SU-DHL-6 (cell line): ENCODE data around the gene IGSF6.

Experiments
- H2AFZ ChIP-seq: fragments of 200-600 bp; sonication (generic); 2 replicates; pipeline ENCODE4 v1.6.1; 2014; ENCODE audit warnings: low read depth, mild to moderate bottlenecking, moderate library complexity, mixed read lengths, antibody characterized with exemption, low read length; ENCODE audit not compliant: severe bottlenecking
- H3F3A ChIP-seq: fragments of 200-600 bp; shearing (Covaris generic); 2 replicates; pipeline ENCODE4 v1.6.0; 2016; ENCODE audit warnings: antibody characterized with exemption, mild to moderate bottlenecking; ENCODE audit not compliant: insufficient read depth
- H3K27ac ChIP-seq: fragments of 200-600 bp; sonication (generic); 2 replicates; pipeline ENCODE4 v1.5.1; 2016; ENCODE audit warnings: low read depth, mild to moderate bottlenecking, low read length, moderate library complexity, mixed read lengths
- H3K27me3 ChIP-seq: fragments of 200-600 bp; sonication (generic), shearing (Covaris generic); 2 replicates; pipeline ENCODE4 v1.6.0; 2014; ENCODE audit warnings: mild to moderate bottlenecking, low read length
- H3K36me3 ChIP-seq: fragments of 200-600 bp; sonication (generic); 2 replicates; pipeline ENCODE4 v1.6.1; 2014; ENCODE audit warnings: mild to moderate bottlenecking, low read length, mixed read lengths
- H3K4me2 ChIP-seq: fragments of 300-600, 200-600 bp; shearing (Covaris generic), sonication (generic); 2 replicates; pipeline ENCODE4 v1.6.0; 2014; ENCODE audit warnings: low read length, low read depth, mild to moderate bottlenecking; ENCODE audit not compliant: poor library complexity, severe bottlenecking
- H3K4me3 ChIP-seq: fragments of 200-600 bp; sonication (generic); 2 replicates; pipeline ENCODE4 v1.5.1; 2014; ENCODE audit warnings: antibody characterized with exemption, low read length, mild to moderate bottlenecking, mixed read lengths; ENCODE audit not compliant: insufficient read depth, poor library complexity, severe bottlenecking
- H3K79me2 ChIP-seq: fragments of 200-600 bp; sonication (generic); 2 replicates; pipeline ENCODE4 v1.6.1; 2014; ENCODE audit warnings: mild to moderate bottlenecking, low read length, moderate library complexity; ENCODE audit not compliant: insufficient read depth
- H3K9ac ChIP-seq: fragments of 200-600 bp; sonication (generic); 2 replicates; pipeline ENCODE4 v1.7.0; 2014; ENCODE audit warnings: mild to moderate bottlenecking, low read length
- H3K9me2 ChIP-seq: fragments of 200-600 bp; sonication (generic); replicated peaks from 2 replicates; pipeline ENCODE4 v1.6.1; 2014; ENCODE audit warnings: low read length; ENCODE audit not compliant: insufficient read depth
- H3K9me3 ChIP-seq: fragments of 200-600 bp; sonication (generic); 2 replicates; pipeline ENCODE4 v1.6.1; 2014; ENCODE audit warnings: low read length, mixed read lengths; ENCODE audit not compliant: insufficient read depth
- H4K20me1 ChIP-seq: fragments of 200-600 bp; sonication (generic); 2 replicates; pipeline ENCODE4 v1.6.1; 2014; ENCODE audit warnings: low read depth, mild to moderate bottlenecking, antibody characterized with exemption, low read length, moderate library complexity, mixed read lengths
- EZH2phosphoT487 ChIP-seq: fragments of 200-600 bp; sonication (generic), shearing (Covaris generic); conservative IDR thresholded peaks from 2 replicates; pipeline ENCODE4 v1.6.1; 2018; ENCODE audit warnings: mild to moderate bottlenecking, antibody characterized with exemption, low read length, moderate library complexity, mixed read lengths
- TF ChIP-seq, protein P1 (sequence below): fragments of 200-600 bp; sonication (generic); IDR thresholded peaks from one replicate; pipeline ENCODE4 v1.5.1; 2017; ENCODE audit warnings: antibody characterized with exemption, mild to moderate bottlenecking, low read length, moderate library complexity; ENCODE audit not compliant: insufficient read depth, poor library complexity, severe bottlenecking

The IGSF6 gene

DNA sequence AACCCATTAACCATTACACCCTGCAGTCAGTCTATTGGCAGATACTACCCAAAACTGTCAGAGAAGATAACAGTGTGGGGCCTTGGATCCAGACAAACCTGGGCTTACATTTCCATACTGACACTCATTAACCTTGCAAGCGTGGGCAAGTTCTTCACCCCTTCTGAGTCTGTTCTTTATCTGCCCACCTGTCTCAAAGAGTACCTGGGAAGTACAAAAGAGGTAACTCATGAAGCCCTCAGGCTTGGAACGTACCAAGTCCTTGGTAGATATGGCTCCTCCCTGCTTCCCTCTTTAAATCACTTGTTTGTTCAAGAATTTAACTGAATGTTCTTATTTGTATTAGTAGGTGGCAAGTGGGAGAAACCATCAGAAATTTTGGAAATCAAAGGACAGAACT is 2.5 kb upstream of the IGSF6 start:
- Histone ChIP-seq H3K36me3 (no peaks in the 10 kb centered on the region), H4K20me1 (no peaks in the 10 kb centered on the region), H3K27me3 (no peaks in the 10 kb centered on the region), H3K9ac (no peak overlapping the region), H3K9me3 (no peaks in the 10 kb centered on the region), H3K79me2 (no peaks in the 10 kb centered on the region), H3K4me2 (no peak overlapping the region), H3F3A (peaks cover 21% of the 10 kb centered on the region), H3K27ac (no peak overlapping the region), H3K4me3 (no peak overlapping the region), H3K9me2 (no peaks in the 10 kb centered on the region), H2AFZ (no peak overlapping the region)
- TF ChIP-seq EZH2phosphoT487: no peak
- TF ChIP-seq, protein P1, sequence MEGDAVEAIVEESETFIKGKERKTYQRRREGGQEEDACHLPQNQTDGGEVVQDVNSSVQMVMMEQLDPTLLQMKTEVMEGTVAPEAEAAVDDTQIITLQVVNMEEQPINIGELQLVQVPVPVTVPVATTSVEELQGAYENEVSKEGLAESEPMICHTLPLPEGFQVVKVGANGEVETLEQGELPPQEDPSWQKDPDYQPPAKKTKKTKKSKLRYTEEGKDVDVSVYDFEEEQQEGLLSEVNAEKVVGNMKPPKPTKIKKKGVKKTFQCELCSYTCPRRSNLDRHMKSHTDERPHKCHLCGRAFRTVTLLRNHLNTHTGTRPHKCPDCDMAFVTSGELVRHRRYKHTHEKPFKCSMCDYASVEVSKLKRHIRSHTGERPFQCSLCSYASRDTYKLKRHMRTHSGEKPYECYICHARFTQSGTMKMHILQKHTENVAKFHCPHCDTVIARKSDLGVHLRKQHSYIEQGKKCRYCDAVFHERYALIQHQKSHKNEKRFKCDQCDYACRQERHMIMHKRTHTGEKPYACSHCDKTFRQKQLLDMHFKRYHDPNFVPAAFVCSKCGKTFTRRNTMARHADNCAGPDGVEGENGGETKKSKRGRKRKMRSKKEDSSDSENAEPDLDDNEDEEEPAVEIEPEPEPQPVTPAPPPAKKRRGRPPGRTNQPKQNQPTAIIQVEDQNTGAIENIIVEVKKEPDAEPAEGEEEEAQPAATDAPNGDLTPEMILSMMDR: no peak

DNA sequence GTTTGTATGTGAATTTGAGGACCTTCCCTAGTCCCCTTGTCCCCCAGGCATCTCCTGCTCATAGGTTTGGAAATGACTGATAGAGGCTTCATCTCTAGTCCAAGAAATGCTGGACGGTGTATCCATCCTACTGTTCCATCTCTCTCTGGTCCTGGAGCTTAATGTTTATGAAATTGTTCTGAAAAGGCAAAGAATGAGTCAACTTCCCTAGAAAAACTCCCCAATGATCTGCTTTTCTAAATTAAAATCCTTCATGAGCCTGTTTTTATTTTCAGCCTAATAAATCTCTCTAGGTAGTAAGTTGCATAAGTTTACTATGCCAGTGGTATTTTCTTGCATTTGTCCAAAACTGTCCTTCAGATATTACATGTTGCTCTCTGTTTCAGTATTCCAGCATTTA is 2.1 kb upstream of the IGSF6 start:
- Histone ChIP-seq H3K36me3 (no peaks in the 10 kb centered on the region), H3K27me3 (no peaks in the 10 kb centered on the region), H3K9me2 (no peaks in the 10 kb centered on the region), H3K79me2 (no peaks in the 10 kb centered on the region), H4K20me1 (no peaks in the 10 kb centered on the region), H3K9ac (no peak overlapping the region), H3K4me2 (no peak overlapping the region), H3K9me3 (no peaks in the 10 kb centered on the region), H3K27ac (no peak overlapping the region), H3F3A (peaks cover 21% of the 10 kb centered on the region), H2AFZ (no peak overlapping the region), H3K4me3 (no peak overlapping the region)
- TF ChIP-seq, protein P1: no peak
- no peak for TF ChIP-seq EZH2phosphoT487

DNA sequence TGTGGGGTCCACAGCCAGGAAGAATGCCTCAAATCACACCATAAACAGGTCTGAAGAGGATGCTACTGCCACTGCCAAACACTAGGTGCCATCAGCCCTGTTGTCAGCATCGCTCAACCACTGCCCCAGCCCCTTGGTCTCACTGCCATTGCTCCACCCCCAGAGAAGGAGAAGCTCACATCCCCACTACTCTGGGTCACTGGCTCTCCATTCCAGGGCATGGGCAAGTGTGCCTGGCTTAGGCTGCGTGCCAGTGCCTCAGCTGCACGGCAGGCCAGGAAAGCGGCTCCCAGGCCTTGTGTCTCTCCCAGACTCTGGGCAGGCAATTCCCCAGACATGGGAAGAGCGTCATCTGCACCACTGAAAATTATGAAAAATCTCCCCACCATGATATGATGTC is 1.2 kb upstream of the IGSF6 start:
- no peaks in the 10 kb centered on the region for H3K9me2 ChIP-seq
- TF ChIP-seq, protein P1: no peak
- no peak for TF ChIP-seq EZH2phosphoT487
- no peak overlapping the region for H3K4me3 ChIP-seq
- H3K79me2 ChIP-seq: no peaks in the 10 kb centered on the region
- no peak overlapping the region for H2AFZ ChIP-seq
- H3F3A ChIP-seq: peaks cover 21% of the 10 kb centered on the region
- no peaks in the 10 kb centered on the region for H3K9me3 ChIP-seq
- H4K20me1 ChIP-seq: no peaks in the 10 kb centered on the region
- H3K27ac ChIP-seq: no peak overlapping the region
- H3K36me3 ChIP-seq: no peaks in the 10 kb centered on the region
- H3K27me3 ChIP-seq: no peaks in the 10 kb centered on the region
- H3K4me2 ChIP-seq: no peak overlapping the region
- no peak overlapping the region for H3K9ac ChIP-seq
